H1 (cell line): ENCODE results near the gene CUEDC1.

Source experiments
- SAP30 ChIP-seq: fragments of 300-600 bp; sonication (generic); IDR thresholded peaks from 2 replicates; pipeline ENCODE4 v1.7.1; 2012; ENCODE audit warnings: low read length, moderate library complexity, mild to moderate bottlenecking, inconsistent platforms; ENCODE audit not compliant: insufficient read depth, insufficient replicate concordance
- ZNF274 ChIP-seq: IDR thresholded peaks from 2 replicates; pipeline ENCODE4 v1.7.0; 2012; ENCODE audit warnings: low read length, borderline replicate concordance; ENCODE audit errors: extremely low read depth
- TF ChIP-seq, protein P1 (sequence below), 3 experiments: IDR thresholded peaks; 1 replicate in 2 of 3; 2 replicates in 1 of 3; pipeline versions ENCODE4 v1.5.1 to v1.6.1; 2011; ENCODE audit warnings: low read length in 3 of 3, mild to moderate bottlenecking in 3 of 3, inconsistent platforms in 2 of 3, low read depth in 1 of 3, moderate library complexity in 1 of 3; ENCODE audit not compliant: insufficient read depth in 1 of 3; ENCODE audit errors: control extremely low read depth in 1 of 3

DNA sequence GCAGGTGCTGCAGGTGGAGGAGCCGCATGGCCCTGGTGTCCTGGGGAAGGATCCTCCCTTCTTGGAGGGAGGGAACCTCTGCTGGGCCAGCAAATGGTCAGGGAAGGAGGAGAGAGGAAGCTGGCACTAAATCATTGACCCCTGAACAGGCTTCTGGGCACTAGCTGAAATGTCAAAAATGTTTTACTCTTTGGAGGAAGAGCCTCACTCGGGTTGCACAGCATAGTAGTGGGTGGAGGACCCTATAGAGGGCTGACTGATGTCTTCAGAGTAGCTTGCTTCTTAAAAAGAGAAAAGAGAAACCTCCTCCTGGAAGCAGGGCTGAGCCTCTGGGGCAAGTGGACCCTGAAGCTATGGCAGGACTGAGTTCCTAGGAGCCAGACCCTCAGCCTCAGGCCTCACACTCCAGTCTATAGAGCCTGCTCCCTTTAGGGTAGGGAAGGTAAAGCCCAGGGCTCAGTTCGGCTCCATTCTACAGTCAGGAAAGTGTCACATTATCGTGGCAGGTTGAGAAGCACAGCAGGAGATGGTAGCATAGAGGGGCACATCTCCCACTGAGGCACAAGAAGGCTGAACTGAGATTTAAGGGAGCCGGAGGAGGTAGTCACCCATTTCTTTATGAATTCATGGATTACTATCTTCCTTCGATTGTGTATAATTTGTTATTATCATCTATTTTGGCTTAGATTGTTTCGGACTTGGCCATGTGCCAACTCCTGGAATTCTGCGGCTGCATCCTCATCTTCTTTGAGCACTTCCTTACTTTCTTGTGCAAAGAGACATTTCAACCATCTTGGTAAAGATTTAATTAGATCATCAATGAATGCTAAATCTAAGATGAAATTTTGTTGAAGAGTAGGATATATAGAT lies 7.3 kb upstream of the CUEDC1 start:
- TF ChIP-seq, protein P1, sequence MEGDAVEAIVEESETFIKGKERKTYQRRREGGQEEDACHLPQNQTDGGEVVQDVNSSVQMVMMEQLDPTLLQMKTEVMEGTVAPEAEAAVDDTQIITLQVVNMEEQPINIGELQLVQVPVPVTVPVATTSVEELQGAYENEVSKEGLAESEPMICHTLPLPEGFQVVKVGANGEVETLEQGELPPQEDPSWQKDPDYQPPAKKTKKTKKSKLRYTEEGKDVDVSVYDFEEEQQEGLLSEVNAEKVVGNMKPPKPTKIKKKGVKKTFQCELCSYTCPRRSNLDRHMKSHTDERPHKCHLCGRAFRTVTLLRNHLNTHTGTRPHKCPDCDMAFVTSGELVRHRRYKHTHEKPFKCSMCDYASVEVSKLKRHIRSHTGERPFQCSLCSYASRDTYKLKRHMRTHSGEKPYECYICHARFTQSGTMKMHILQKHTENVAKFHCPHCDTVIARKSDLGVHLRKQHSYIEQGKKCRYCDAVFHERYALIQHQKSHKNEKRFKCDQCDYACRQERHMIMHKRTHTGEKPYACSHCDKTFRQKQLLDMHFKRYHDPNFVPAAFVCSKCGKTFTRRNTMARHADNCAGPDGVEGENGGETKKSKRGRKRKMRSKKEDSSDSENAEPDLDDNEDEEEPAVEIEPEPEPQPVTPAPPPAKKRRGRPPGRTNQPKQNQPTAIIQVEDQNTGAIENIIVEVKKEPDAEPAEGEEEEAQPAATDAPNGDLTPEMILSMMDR (IDR thresholded peaks at IDR 0.05; ENCODE audit: control extremely low read depth in 1 of 3, insufficient read depth in 1 of 3, low read depth in 1 of 3, low read length in 3 of 3) = no peak
- no peak for TF ChIP-seq ZNF274
- no peak for TF ChIP-seq SAP30
